ENCODE results near the gene IGFBPL1.
"Not testable (repeated sequence)": the region's sequence is repeated elsewhere in the genome, so short reads cannot be mapped to it uniquely, and the experiment has no call there.

IGFBPL1 gene

GRCh38 chr9:38423973-38424843, at the start of gene IGFBPL1:
Gene IGFBPL1 (minus strand): TSS chr9:38424454. CDS start chr9:38424424, 30 bp downstream.
- peak; percentile 83 for DNase-seq

- DNase-seq = not testable (repeated sequence)
Observed at GRCh38 chr9:38472583-38473249, 48.5 kb upstream of the IGFBPL1 start.

GRCh38 chr9:38467404-38467803, 43.1 kb upstream of the IGFBPL1 start:
- DNase-seq = peak; percentile 24

GRCh38 chr9:38453835-38454234, 29.6 kb upstream of the IGFBPL1 start:
- DNase-seq = no peak

GRCh38 chr9:38451162-38451561, 26.9 kb upstream of the IGFBPL1 start:
- DNase-seq = no peak

GRCh38 chr9:38447703-38448102, 23.4 kb upstream of the IGFBPL1 start:
- no peak for DNase-seq

GRCh38 chr9:38445154-38446043, 21.1 kb upstream of the IGFBPL1 start:
- DNase-seq = no peak

- no peak for DNase-seq
Observed at GRCh38 chr9:38443597-38443996, 19.3 kb upstream of the IGFBPL1 start.

GRCh38 chr9:38443181-38443580, 18.9 kb upstream of the IGFBPL1 start:
- no peak for DNase-seq

GRCh38 chr9:38442473-38443096, 18.3 kb upstream of the IGFBPL1 start:
- no peak for DNase-seq

GRCh38 chr9:38441347-38442085, 17.3 kb upstream of the IGFBPL1 start:
- no peak for DNase-seq

GRCh38 chr9:38440516-38440915, 16.3 kb upstream of the IGFBPL1 start:
- no peak for DNase-seq

GRCh38 chr9:38439916-38440301, 15.7 kb upstream of the IGFBPL1 start:
- no peak for DNase-seq

- no peak for DNase-seq
Observed at GRCh38 chr9:38439291-38439915, 15.1 kb upstream of the IGFBPL1 start.

GRCh38 chr9:38437193-38437823, 13.1 kb upstream of the IGFBPL1 start:
- DNase-seq = no peak

GRCh38 chr9:38436708-38437107, 12.5 kb upstream of the IGFBPL1 start:
- DNase-seq = no peak

- no peak for DNase-seq
Observed at GRCh38 chr9:38435521-38435920, 11.3 kb upstream of the IGFBPL1 start.

- DNase-seq = no peak
Observed at GRCh38 chr9:38434853-38435252, 10.6 kb upstream of the IGFBPL1 start.

- no peak for DNase-seq
Observed at GRCh38 chr9:38434365-38434764, 10.1 kb upstream of the IGFBPL1 start.

- peak; percentile 54 for DNase-seq
Observed at GRCh38 chr9:38432922-38433510, 8.8 kb upstream of the IGFBPL1 start.

GRCh38 chr9:38431116-38431515, 6.9 kb upstream of the IGFBPL1 start:
- no peak for DNase-seq

All from NCI-H345 (cell line).